ENCODE results near the gene PAIP2. TPM values are rescaled to one million over a fixed set of nuclear protein-coding genes. Genes with fewer than 3 reads are reported as not detected.

Gene PAIP2
- total RNA-seq, 5 donors from 2014 or later (not counting 1 experiment from before 2014, with no cell fraction given), result 96.5 to 119 (median 101) TPM

GRCh38 chr5:139383275-139383992 is 41.8 kb downstream of the PAIP2 start, which contains the start of gene SLC23A1:
TSS of gene SLC23A1 (minus strand) at chr5:139383297. CDS start at chr5:139383253, 44 bp downstream.
- no peak for DNase-seq
- peak within 1 kb of the TSS; percentile 46 to 52 for H3K27ac Mint-ChIP-seq
- POLR2A ChIA-PET, result no interaction called here
- no peaks in the 10 kb centered on the region for H3K27me3 ChIP-seq (replicated peaks in 1 of 2; ENCODE audit: control insufficient read depth in 2 of 2, extremely low read depth in 1 of 2, insufficient read depth in 2 of 2, low read length in 1 of 2)
- no peaks in the 10 kb centered on the region for H3K9me3 ChIP-seq
- 89% methylated on average over 5 of the region's 10 CpGs for WGBS (ENCODE audit: insufficient coverage)
- no peak within 1 kb of the TSS for H3K27ac ChIP-seq (ENCODE audit: low read length)
- peaks cover 28 to 38% (median 29%) of the 10 kb centered on the region in 3 donors for H3K4me1 Mint-ChIP-seq
- no peaks in the 10 kb centered on the region for H3K9me3 Mint-ChIP-seq
- CTCF ChIA-PET, result no interaction called here
- no peaks in the 10 kb centered on the region for H3K36me3 Mint-ChIP-seq
- H3K4me1 ChIP-seq (ENCODE audit: control insufficient read depth in 1 of 2, extremely low read depth in 1 of 2, insufficient read depth in 2 of 2, low read length in 2 of 2), result peaks cover 3 to 32% of the 10 kb centered on the region in 2 experiments
- H3K4me3 ChIP-seq (ENCODE audit: control insufficient read depth in 1 of 2, extremely low read depth in 1 of 2, low read length in 1 of 2), result no peak within 1 kb of the TSS
- no peaks in the 10 kb centered on the region for H3K36me3 ChIP-seq (ENCODE audit: control insufficient read depth in 2 of 2, extremely low read depth in 1 of 2, insufficient read depth in 1 of 2, low read length in 1 of 2)
- peak within 1 kb of the TSS in 1 of 3 donors; percentile 78 for H3K4me3 Mint-ChIP-seq
- no peaks in the 10 kb centered on the region for H3K27me3 Mint-ChIP-seq
- ATAC-seq (replicated peaks in 1 of 4), result no peak

DNA sequence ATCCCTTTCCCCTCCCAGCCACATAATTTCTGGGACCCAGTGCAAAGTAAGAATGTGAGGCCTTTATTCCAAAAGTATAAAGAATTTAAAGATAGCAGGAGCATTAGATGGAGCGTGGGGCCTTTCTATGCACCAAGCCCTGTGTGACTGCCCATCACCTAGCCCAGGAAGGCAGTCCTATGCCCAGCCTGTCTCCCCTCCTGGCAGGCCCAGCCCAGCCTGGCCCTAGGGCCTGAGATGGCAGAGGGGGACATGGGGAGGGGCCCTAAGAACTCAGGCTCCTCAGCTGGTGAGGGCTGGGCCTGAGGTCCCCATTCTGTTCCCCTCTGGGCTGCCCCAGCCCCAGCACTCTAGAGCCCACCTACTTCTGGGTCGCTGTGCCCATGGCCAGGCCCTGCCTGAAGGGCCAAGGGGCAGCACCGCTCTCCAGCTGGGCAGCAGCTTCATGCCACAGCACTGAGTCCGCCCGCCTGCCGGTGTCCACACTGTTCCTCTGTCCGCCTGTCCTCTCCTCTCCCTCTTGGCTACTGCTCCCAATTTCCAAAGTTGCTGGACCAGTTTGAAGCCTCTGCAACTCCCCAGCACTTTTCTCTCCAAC is 42.4 kb downstream of the PAIP2 start:
- peak overlapping the region; percentile 94 to 98 for H3K27ac Mint-ChIP-seq
- ATAC-seq (replicated peaks in 1 of 4), result no peak
- no peak for DNase-seq
- WGBS (ENCODE audit: insufficient coverage), result 93% methylated on average over 7 of the region's 7 CpGs
- no peaks in the 10 kb centered on the region for H3K27me3 ChIP-seq (replicated peaks in 1 of 2; ENCODE audit: control insufficient read depth in 2 of 2, extremely low read depth in 1 of 2, insufficient read depth in 2 of 2, low read length in 1 of 2)
- no peaks in the 10 kb centered on the region for H3K9me3 ChIP-seq
- H3K36me3 Mint-ChIP-seq, result no peaks in the 10 kb centered on the region
- peaks cover 27 to 41% (median 32%) of the 10 kb centered on the region in 3 donors for H3K4me1 Mint-ChIP-seq
- peaks cover 3 to 35% of the 10 kb centered on the region in 2 experiments for H3K4me1 ChIP-seq (ENCODE audit: control insufficient read depth in 1 of 2, extremely low read depth in 1 of 2, insufficient read depth in 2 of 2, low read length in 2 of 2)
- H3K9me3 Mint-ChIP-seq, result no peaks in the 10 kb centered on the region
- POLR2A ChIA-PET, result no interaction called here
- H3K4me3 Mint-ChIP-seq, result peak overlapping the region; percentile 78 to 82 (median 82)
- H3K4me3 ChIP-seq (ENCODE audit: control insufficient read depth in 1 of 2, extremely low read depth in 1 of 2, low read length in 1 of 2), result no peak overlapping the region
- no peaks in the 10 kb centered on the region for H3K36me3 ChIP-seq (ENCODE audit: control insufficient read depth in 2 of 2, extremely low read depth in 1 of 2, insufficient read depth in 1 of 2, low read length in 1 of 2)
- no peaks in the 10 kb centered on the region for H3K27me3 Mint-ChIP-seq
- peak overlapping the region; percentile 80 for H3K27ac ChIP-seq (ENCODE audit: low read length)
- CTCF ChIA-PET, result no interaction called here

DNA sequence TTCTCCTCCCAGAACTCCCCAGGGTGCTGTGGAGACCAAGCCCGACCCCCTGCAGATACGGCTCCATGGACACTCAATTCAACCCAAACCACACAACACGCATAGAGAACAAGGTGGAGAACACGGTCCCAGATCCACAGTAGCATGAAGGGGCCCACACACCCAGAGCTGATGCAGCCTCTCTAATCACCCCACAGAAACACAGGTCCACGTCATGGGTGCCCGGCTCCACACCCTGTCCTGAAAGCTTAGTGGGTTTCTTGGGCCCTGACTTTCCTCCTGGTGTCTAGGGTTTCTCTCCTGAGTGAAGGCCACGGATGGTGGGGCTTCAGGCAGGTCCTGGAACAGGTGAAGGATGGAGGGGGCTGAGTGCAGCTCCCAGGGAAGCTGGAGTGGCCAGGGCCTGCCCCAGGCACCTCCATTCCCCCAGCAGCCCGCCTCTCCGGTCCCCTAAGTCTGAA is 43.0 kb downstream of the PAIP2 start:
- Mint-ChIP-seq H3K9me3 (no peaks in the 10 kb centered on the region), H3K27ac (peak overlapping the region; percentile 94 to 98), H3K4me1 (peaks cover 27 to 45% (median 37%) of the 10 kb centered on the region in 3 donors), H3K4me3 (peak overlapping the region; percentile 78 to 82 (median 82)), H3K36me3 (no peaks in the 10 kb centered on the region), H3K27me3 (no peaks in the 10 kb centered on the region)
- ATAC-seq (replicated peaks in 1 of 4) (peak in 1 of 4 experiments; percentile 22), DNase-seq (no peak)
- no peaks in the 10 kb centered on the region for H3K36me3 ChIP-seq (ENCODE audit: control insufficient read depth in 2 of 2, extremely low read depth in 1 of 2, insufficient read depth in 1 of 2, low read length in 1 of 2)
- peak overlapping the region; percentile 80 for H3K27ac ChIP-seq (ENCODE audit: low read length)
- no peaks in the 10 kb centered on the region for H3K9me3 ChIP-seq
- peak overlapping the region; percentile 46 to 69 for H3K4me3 ChIP-seq (ENCODE audit: control insufficient read depth in 1 of 2, extremely low read depth in 1 of 2, low read length in 1 of 2)
- 64% methylated on average over 5 of the region's 9 CpGs for WGBS (ENCODE audit: insufficient coverage)
- ChIA-PET POLR2A (interaction anchor here in 1 of 2 donors (0.5 kb wide), 1 partner anchor 193 kb away, joined by 3 read pairs; no protein-coding TSS in a partner anchor), CTCF (no interaction called here)
- H3K27me3 ChIP-seq (replicated peaks in 1 of 2; ENCODE audit: control insufficient read depth in 2 of 2, extremely low read depth in 1 of 2, insufficient read depth in 2 of 2, low read length in 1 of 2), result no peaks in the 10 kb centered on the region
- peaks cover 5 to 40% of the 10 kb centered on the region in 2 experiments for H3K4me1 ChIP-seq (ENCODE audit: control insufficient read depth in 1 of 2, extremely low read depth in 1 of 2, insufficient read depth in 2 of 2, low read length in 2 of 2)

- DNase-seq (peak in 3 of 35 experiments; percentile 13 to 55 (median 27)), ATAC-seq (replicated peaks in 1 of 4) (peak; percentile 43 to 59 (median 55))
- no peaks in the 10 kb centered on the region for H3K27me3 ChIP-seq (replicated peaks in 1 of 2; ENCODE audit: control insufficient read depth in 2 of 2, extremely low read depth in 1 of 2, insufficient read depth in 2 of 2, low read length in 1 of 2)
- no peaks in the 10 kb centered on the region for H3K9me3 ChIP-seq
- H3K4me3 ChIP-seq (ENCODE audit: control insufficient read depth in 1 of 2, extremely low read depth in 1 of 2, low read length in 1 of 2), result peak overlapping the region; percentile 46 to 69
- H3K4me3 Mint-ChIP-seq, result peak overlapping the region; percentile 78 to 82 (median 82)
- H3K27ac Mint-ChIP-seq, result peak overlapping the region; percentile 94 to 98
- CTCF ChIA-PET, result interaction anchor here in 1 of 2 donors (0.6 kb wide), 1 partner anchor 29 kb away, joined by 4 read pairs; no protein-coding TSS in a partner anchor
- H3K4me1 ChIP-seq (ENCODE audit: control insufficient read depth in 1 of 2, extremely low read depth in 1 of 2, insufficient read depth in 2 of 2, low read length in 2 of 2), result peaks cover 5 to 48% of the 10 kb centered on the region in 2 experiments
- no peaks in the 10 kb centered on the region for H3K27me3 Mint-ChIP-seq
- H3K27ac ChIP-seq (ENCODE audit: low read length), result peak overlapping the region; percentile 80
- H3K36me3 ChIP-seq (ENCODE audit: control insufficient read depth in 2 of 2, extremely low read depth in 1 of 2, insufficient read depth in 1 of 2, low read length in 1 of 2), result no peaks in the 10 kb centered on the region
- H3K9me3 Mint-ChIP-seq, result no peaks in the 10 kb centered on the region
- WGBS (ENCODE audit: insufficient coverage), result 53% methylated on average over 4 of the region's 8 CpGs
- no peaks in the 10 kb centered on the region for H3K36me3 Mint-ChIP-seq
- POLR2A ChIA-PET, result interaction anchor here in 1 of 2 donors (0.5 to 0.7 kb wide), 2 partner anchors 28 to 194 kb away, joined by 3 read pairs; no protein-coding TSS in a partner anchor
- peaks cover 32 to 52% (median 45%) of the 10 kb centered on the region in 3 donors for H3K4me1 Mint-ChIP-seq
These were observed 43.7 kb downstream of the PAIP2 start for GRCh38 chr5:139385061-139386049.

GRCh38 chr5:139386050-139386438 is 44.4 kb downstream of the PAIP2 start:
- H3K4me3 ChIP-seq (ENCODE audit: control insufficient read depth in 1 of 2, extremely low read depth in 1 of 2, low read length in 1 of 2), result no peak overlapping the region
- DNase-seq (no peak), ATAC-seq (replicated peaks in 1 of 4) (no peak)
- H3K36me3 Mint-ChIP-seq, result no peaks in the 10 kb centered on the region
- CTCF ChIA-PET, result interaction anchor here in 1 of 2 donors (0.6 kb wide), 1 partner anchor 29 kb away, joined by 4 read pairs; no protein-coding TSS in a partner anchor
- H3K4me1 Mint-ChIP-seq, result peaks cover 39 to 59% (median 52%) of the 10 kb centered on the region in 3 donors
- H3K27ac ChIP-seq (ENCODE audit: low read length), result peak overlapping the region; percentile 80
- no peaks in the 10 kb centered on the region for H3K9me3 ChIP-seq
- H3K9me3 Mint-ChIP-seq, result no peaks in the 10 kb centered on the region
- POLR2A ChIA-PET, result interaction anchor here in 1 of 2 donors (0.7 kb wide), 1 partner anchor 29 kb away, joined by 3 read pairs; no protein-coding TSS in a partner anchor
- no peaks in the 10 kb centered on the region for H3K27me3 ChIP-seq (replicated peaks in 1 of 2; ENCODE audit: control insufficient read depth in 2 of 2, extremely low read depth in 1 of 2, insufficient read depth in 2 of 2, low read length in 1 of 2)
- no CpG with 5 or more reads among the region's 5 CpGs for WGBS (ENCODE audit: insufficient coverage)
- peaks cover 5 to 55% of the 10 kb centered on the region in 2 experiments for H3K4me1 ChIP-seq (ENCODE audit: control insufficient read depth in 1 of 2, extremely low read depth in 1 of 2, insufficient read depth in 2 of 2, low read length in 2 of 2)
- no peaks in the 10 kb centered on the region for H3K36me3 ChIP-seq (ENCODE audit: control insufficient read depth in 2 of 2, extremely low read depth in 1 of 2, insufficient read depth in 1 of 2, low read length in 1 of 2)
- peak overlapping the region in 2 of 3 donors; percentile 22 to 78 for H3K4me3 Mint-ChIP-seq
- H3K27ac Mint-ChIP-seq, result peak overlapping the region; percentile 94 to 98
- no peaks in the 10 kb centered on the region for H3K27me3 Mint-ChIP-seq

All from T-cell (primary cell).